PFSK-1 (cell line): ENCODE data around the gene SYNJ2.

Source experiments
- FOXP2 ChIP-seq: optimal IDR thresholded peaks from 2 replicates; pipeline ENCODE3; 2011; ENCODE audit warnings: borderline replicate concordance, control low read depth, inconsistent platforms; ENCODE audit not compliant: insufficient read depth; ENCODE audit errors: extremely low read length, extremely low read depth
- POLR2AphosphoS5 ChIP-seq: IDR thresholded peaks from 2 replicates; pipeline ENCODE4 v1.6.1; 2012; ENCODE audit warnings: low read depth, mild to moderate bottlenecking, control low read depth, low read length, moderate library complexity
- REST ChIP-seq, 2 experiments: IDR thresholded peaks; 2 replicates each; pipeline versions ENCODE4 v1.6.1 to v1.8.0; 2011 to 2012; ENCODE audit warnings: low read depth in 2 of 2, low read length in 2 of 2, control low read depth in 1 of 2, inconsistent platforms in 1 of 2, mild to moderate bottlenecking in 1 of 2, moderate library complexity in 1 of 2; ENCODE audit not compliant: insufficient read depth in 1 of 2
- SIN3A ChIP-seq: IDR thresholded peaks from 2 replicates; pipeline ENCODE4 v1.6.1; 2012; ENCODE audit warnings: mild to moderate bottlenecking, low read length, moderate library complexity, borderline replicate concordance; ENCODE audit not compliant: insufficient read depth
- TAF1 ChIP-seq: IDR thresholded peaks from 2 replicates; pipeline ENCODE4 v1.6.1; 2012; ENCODE audit warnings: low read length, control low read depth, borderline replicate concordance; ENCODE audit not compliant: insufficient read depth

Gene SYNJ2

GRCh38 chr6:157996918-157997702 is 15.4 kb downstream of the SYNJ2 start:
- TF ChIP-seq SIN3A (no peak), POLR2AphosphoS5 (no peak), TAF1 (no peak), REST (IDR thresholded peaks at IDR 0.05; ENCODE audit: insufficient read depth in 1 of 2, low read depth in 2 of 2, low read length in 2 of 2) (no peak), FOXP2 (no peak)

GRCh38 chr6:157997893-157998608 is 16.4 kb downstream of the SYNJ2 start:
- TF ChIP-seq FOXP2: no peak
- no peak for TF ChIP-seq REST (IDR thresholded peaks at IDR 0.05; ENCODE audit: insufficient read depth in 1 of 2, low read depth in 2 of 2, low read length in 2 of 2)
- no peak for TF ChIP-seq POLR2AphosphoS5
- no peak for TF ChIP-seq TAF1
- TF ChIP-seq SIN3A: no peak

GRCh38 chr6:157998707-157999167 is 17.1 kb downstream of the SYNJ2 start:
- no peak for TF ChIP-seq REST (IDR thresholded peaks at IDR 0.05; ENCODE audit: insufficient read depth in 1 of 2, low read depth in 2 of 2, low read length in 2 of 2)
- no peak for TF ChIP-seq FOXP2
- no peak for TF ChIP-seq POLR2AphosphoS5
- TF ChIP-seq SIN3A: no peak
- no peak for TF ChIP-seq TAF1

- TF ChIP-seq REST (IDR thresholded peaks at IDR 0.05; ENCODE audit: insufficient read depth in 1 of 2, low read depth in 2 of 2, low read length in 2 of 2) (no peak), FOXP2 (no peak), TAF1 (no peak), POLR2AphosphoS5 (no peak), SIN3A (no peak)
Measured at GRCh38 chr6:157999168-158000051, 17.7 kb downstream of the SYNJ2 start.
